ENCODE results near the gene RHOU.
A peak's percentile ranks its signal among the peaks of the same experiment; 100 is the strongest.

Gene RHOU

DNA sequence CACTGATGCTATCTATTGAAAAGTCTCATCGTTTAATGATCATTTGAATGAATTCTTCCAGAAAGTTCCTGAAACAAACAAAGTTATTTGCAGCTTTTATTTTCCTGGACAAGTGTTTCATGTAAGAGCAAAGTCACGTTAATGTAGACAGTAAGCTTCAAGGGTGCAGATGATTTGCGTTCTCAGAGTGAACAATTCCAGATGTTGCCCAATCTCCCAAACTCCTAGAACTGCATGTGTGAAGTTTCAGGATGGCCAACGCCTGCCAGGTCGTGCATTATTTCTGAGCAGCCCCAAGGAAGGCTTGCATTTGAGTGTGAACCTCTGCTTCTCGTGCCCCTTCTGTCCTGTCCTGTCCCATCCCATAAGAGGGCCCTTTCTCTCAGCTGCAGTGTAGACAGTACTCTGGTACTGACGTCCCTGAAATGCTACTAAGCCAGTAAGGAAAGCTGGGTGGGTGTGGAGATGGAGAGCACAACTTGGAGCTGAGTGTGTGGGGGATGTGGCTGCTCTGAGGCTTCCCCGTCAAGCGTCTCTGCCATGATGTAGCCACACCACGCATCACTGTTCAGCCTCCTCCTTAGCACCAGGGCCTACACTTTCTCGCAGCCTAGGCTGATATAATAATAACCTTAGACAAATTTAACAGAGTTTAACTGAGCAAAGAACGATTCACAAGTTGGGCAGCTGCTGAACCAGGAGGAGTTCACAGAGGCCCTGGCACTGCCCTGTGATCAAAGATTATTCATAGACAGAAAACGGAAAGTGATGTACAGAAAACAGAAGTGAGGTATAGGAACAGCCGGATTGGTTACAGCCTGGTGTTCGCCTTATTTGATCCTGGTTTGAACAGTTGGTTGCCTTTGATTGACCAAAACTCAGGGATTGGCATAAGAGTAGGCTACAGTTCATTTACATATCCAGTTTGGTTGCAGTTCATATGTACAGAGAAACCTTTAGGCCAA lies 50.4 kb downstream of the RHOU start:
- DNase-seq (ENCODE audit: low spot score), result no peak

DNA sequence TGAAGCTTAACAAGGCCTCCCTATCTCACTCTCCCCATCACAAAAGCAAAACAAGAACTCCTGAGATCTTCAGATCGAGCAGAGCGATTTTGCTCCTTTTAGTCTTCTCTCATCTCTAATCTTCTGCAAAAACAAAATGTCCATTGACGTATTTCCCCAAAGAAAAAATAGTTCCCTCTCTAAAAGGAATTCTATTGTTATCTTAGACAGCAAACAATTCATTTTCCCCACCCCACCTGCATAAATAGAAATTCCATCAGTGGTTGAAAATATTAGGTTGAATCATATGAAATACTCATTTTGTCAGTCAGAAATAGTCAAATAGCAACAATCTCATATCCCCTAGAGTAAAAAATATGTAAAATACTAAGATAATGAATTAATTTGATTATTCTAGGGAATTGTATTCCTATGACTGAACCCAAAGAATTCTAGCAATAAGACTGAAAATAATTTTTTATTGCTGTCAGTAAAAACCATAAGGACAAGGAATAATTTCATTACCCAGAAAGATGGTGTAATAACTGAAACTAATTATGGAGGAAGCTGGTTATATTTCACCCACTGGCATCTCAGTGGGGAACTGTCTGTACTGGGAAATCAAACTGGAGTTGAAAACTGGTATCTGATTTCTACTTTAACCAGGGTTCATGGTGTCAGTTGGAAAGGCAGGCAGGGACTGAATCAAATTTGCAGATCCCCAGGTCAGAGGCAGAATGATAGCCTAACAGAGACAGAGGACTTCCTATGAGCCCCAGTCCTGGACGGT lies 51.3 kb downstream of the RHOU start:
- DNase-seq (ENCODE audit: low spot score), result no peak

DNA sequence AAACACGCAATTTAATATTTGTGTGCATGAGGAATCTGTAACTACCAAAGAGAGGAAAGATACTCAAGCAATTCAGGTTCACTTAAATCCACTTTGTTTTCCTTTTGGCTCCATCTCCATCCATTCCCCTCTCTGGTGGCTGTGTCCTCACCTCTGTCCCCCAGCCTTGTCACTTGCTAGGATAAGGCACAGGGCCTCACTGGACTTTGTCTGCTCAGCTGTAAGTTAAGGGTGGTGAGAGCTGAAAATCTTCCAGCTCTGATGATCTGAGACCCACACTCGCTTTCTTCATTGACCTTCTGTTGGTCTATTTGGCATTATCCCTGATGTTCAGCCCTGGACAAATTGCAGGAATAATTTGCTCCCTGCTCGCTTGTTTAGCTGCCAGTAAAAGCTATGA lies 56.5 kb downstream of the RHOU start:
- DNase-seq (ENCODE audit: low spot score), result no peak

DNA sequence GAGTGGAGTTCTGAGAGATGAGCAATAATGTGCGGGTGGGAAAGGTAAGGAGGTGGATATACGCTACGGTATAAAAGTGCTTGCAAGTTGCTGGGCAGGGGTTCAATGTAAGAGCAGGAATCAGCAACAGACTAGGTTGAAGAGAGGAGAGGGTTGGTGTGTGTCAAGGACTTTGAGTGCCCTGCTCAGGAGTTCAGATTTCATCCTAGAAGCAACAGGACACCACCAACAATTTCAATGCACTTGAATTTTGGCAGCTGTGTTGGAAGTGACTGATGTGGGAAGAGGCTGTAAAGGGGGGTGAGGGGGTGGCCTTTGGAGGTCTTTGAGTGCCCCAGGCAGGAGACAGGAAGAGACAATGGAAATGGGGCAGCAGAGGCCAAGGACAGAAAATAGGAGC lies 57.3 kb downstream of the RHOU start:
- no peak for DNase-seq (ENCODE audit: low spot score)

DNA sequence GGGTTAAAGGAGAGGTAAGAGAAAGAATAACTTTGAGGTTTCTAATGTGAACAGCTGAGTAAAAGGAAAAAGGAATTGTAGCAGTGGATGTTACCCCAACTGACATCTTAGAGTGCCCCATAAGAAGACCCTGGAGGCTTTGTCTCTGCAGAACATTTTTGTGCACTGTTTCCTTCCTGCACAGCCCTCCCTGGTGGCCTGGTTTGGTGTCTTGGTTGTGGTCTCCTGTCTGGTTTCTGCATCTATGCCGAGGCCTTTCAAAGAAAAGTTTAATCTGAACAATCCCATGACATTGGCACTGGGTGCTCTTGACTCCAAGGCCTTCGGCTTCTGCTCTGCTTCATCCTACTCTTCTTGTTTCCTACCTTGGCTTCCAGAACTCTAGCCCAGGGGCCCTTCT lies 57.8 kb downstream of the RHOU start:
- DNase-seq (ENCODE audit: low spot score), result no peak

DNA sequence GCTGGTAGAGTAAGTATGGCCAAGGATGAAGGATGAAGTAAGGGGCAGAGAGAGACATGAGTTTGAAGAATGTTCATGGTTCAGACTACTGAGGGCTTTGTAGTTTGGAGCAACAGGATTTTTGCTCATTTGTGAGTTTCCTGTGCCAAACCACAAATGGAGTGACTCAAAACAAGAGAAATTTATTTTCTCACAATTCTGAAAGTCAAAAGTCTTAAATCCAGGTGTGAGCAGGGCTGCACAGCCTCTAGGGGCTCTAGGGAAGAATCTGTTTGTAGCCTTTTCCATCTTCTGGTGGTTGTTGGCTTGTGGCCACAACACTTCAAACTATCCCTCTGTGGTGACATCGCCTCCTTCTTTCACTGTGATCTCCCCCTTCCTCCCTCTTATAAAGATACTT lies 58.9 kb downstream of the RHOU start:
- no peak for DNase-seq (ENCODE audit: low spot score)

DNA sequence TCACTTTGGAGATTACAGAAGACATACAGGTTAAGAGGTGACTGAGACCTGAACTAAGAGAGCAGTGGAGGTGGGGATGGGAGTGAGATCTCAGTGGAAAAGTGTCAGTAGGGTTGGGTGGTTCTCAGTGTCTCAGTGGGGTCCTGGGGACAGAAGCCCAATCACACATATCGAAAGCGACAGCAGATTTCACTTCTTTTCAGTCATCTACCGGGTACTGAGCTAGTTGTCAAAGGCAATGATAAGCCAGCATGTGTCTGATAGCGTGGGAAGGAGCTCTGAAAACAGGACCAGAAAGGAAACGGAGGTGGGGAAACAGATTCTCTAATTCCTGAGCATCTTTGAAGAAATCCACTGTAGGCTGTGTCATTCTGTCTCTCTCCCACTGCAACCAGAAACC lies 59.5 kb downstream of the RHOU start:
- peak; percentile 14 for DNase-seq (ENCODE audit: low spot score)

DNA sequence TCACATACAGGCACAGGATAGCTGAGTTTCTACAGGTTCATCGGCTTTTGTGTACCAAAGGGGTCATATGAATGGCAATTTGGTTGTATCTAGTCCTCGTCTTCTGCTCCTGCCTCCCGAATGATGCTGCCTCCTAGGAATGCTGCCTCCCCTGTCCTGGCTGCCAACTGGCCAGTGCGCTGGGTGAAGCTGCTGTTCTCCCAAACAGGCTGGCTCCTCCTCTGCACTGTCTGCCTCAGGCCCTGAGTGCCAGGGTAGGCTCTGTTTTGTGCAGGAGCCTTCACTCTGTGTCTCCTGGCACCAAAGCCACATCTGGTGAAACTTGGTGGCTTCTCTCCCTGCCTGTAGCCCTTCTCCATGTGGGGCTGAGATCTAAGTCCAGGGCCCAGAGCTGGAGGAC lies 60.3 kb downstream of the RHOU start:
- DNase-seq (ENCODE audit: low spot score), result peak; percentile 52

All from left forelimb (tissue), 1 donor.